CD4-positive, alpha-beta T cell (primary cell): Measurements from ENCODE around the gene SIN3B. TPM values are rescaled to one million over a fixed set of nuclear protein-coding genes. Genes with fewer than 3 reads are reported as not detected.

Source experiments
- ATAC-seq: fragments of 200-7000 bp; cut with Tn5 transposase; one replicate; pipeline ENCODE4 v1.10.0; 2022; ENCODE audit warnings: mild to moderate bottlenecking; ENCODE audit not compliant: poor library complexity
- CTCF ChIA-PET: fragments of 350-600 bp; sonication (Branson Sonifier 250); formaldehyde crosslinking; loops from one replicate; lab custom pipeline; 2021; ENCODE audit warnings: antibody characterized with exemption, inconsistent platforms; lab: Charles Lee
- POLR2A ChIA-PET: fragments of 350-600 bp; sonication (Branson Sonifier 250); formaldehyde crosslinking; loops from one replicate; lab custom pipeline; 2021; ENCODE audit warnings: antibody characterized with exemption, inconsistent platforms; lab: Charles Lee
- DNase-seq, 14 experiments: peaks; one replicate each; pipeline ENCODE4 v3.0.0-alpha.2; 2013 to 2020; ENCODE audit warnings: mixed read lengths in 2 of 14
- H3K27ac ChIP-seq, 2 donors: one replicate each; pipeline versions ENCODE4 v1.5.1 to v1.7.0; 2013; ENCODE audit warnings: low read length in 2 of 2, low read depth in 1 of 2, mild to moderate bottlenecking in 1 of 2
- H3K27me3 ChIP-seq, 2 experiments: 1 replicate in 1 of 2; 2 replicates in 1 of 2; pipeline versions ENCODE4 v1.6.1 to v1.7.0; 2013; ENCODE audit warnings: low read length in 2 of 2, control low read depth in 1 of 2, mild to moderate bottlenecking in 1 of 2, moderate library complexity in 1 of 2; ENCODE audit not compliant: insufficient read depth in 2 of 2, control insufficient read depth in 1 of 2
- H3K36me3 ChIP-seq: one replicate; pipeline ENCODE4 v1.6.1; 2013; ENCODE audit warnings: low read length, control low read depth; ENCODE audit not compliant: insufficient read depth
- H3K4me1 ChIP-seq: one replicate; pipeline ENCODE4 v1.6.1; 2013; ENCODE audit warnings: low read length, control low read depth; ENCODE audit not compliant: insufficient read depth
- H3K4me3 ChIP-seq: one replicate; pipeline ENCODE4 v1.5.1; 2013; ENCODE audit warnings: mild to moderate bottlenecking, low read length, moderate library complexity
- H3K9me3 ChIP-seq, 2 experiments: 1 replicate in 1 of 2; 2 replicates in 1 of 2; pipeline versions ENCODE4 v1.6.1 to v1.7.0; 2013; ENCODE audit warnings: low read length in 2 of 2, mild to moderate bottlenecking in 2 of 2, control low read depth in 1 of 2, moderate library complexity in 1 of 2; ENCODE audit not compliant: control insufficient read depth in 1 of 2, insufficient read depth in 1 of 2
- H3K27ac Mint-ChIP-seq: one replicate; pipeline ENCODE4 v1.8.0; 2020; ENCODE audit warnings: mixed read lengths
- H3K27me3 Mint-ChIP-seq: one replicate; pipeline ENCODE4 v1.8.0; 2021; ENCODE audit warnings: mixed read lengths
- H3K36me3 Mint-ChIP-seq: one replicate; pipeline ENCODE4 v1.8.0; 2021; ENCODE audit warnings: low read depth, mixed read lengths
- H3K4me1 Mint-ChIP-seq: one replicate; pipeline ENCODE4 v1.8.0; 2021; ENCODE audit warnings: low read depth, mixed read lengths
- H3K4me3 Mint-ChIP-seq: one replicate; pipeline ENCODE4 v1.8.0; 2020; ENCODE audit warnings: mild to moderate bottlenecking, mixed read lengths
- H3K9me3 Mint-ChIP-seq: one replicate; pipeline ENCODE4 v1.8.0; 2020; ENCODE audit warnings: mixed read lengths
- intact Hi-C, 2 experiments: fragments of 100-400 bp; cut with DNase I in 1 of 2; cut with micrococcal nuclease in 1 of 2; formaldehyde crosslinking; loops; one replicate each; pipeline versions ENCODE4 v1.15.1 to v1.9.0; 2023 to 2025; cut with DNase I, micrococcal nuclease
- total RNA-seq, 174 experiments: library from RNA in 2 of 174; stranded (reverse) in 2 of 174; gene quantifications; one replicate each; pipeline ENCODE4 v1.2.3 and lab custom pipeline; 2021 to 2026
- TF ChIP-seq, protein P1 (sequence below): fragments of 200-600 bp; IDR thresholded peaks from one replicate; pipeline ENCODE4 v1.8.0; 2022; ENCODE audit warnings: antibody characterized with exemption, mild to moderate bottlenecking

The SIN3B gene
- total RNA-seq, 2 experiments from 2014 or later, result 52.4 to 53.7 TPM

DNA sequence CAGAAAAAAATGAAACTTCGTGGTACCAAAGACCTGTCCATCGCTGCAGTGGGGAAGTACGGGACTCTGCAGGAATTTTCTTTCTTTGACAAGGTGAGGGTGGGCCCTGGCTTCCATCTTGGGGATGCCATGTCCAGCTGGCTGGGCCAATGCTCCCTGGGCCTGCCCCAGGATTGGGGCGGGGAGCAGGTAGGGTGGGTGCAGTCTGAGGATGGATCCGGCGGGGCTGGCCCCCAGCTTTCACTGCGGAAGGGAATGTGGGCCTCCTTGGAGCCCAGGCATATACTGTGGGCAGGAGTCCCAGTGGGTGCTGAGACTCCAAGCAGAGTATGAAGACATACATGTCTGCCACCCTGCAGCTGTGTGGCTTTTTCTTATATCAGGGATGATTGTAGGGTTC lies 23.9 kb downstream of the SIN3B start:
- Histone ChIP-seq H3K27me3 (no peaks in the 10 kb centered on the region), H3K9me3 (no peaks in the 10 kb centered on the region), H3K4me3 (no peak overlapping the region), H3K27ac (no peak overlapping the region), H3K4me1 (no peaks in the 10 kb centered on the region), H3K36me3 (peaks cover 63% of the 10 kb centered on the region)
- ATAC-seq (no peak), DNase-seq (no peak)
- no peaks in the 10 kb centered on the region for H3K9me3 Mint-ChIP-seq
- H3K27ac Mint-ChIP-seq, result no peak overlapping the region
- H3K4me1 Mint-ChIP-seq, result no peaks in the 10 kb centered on the region
- no peaks in the 10 kb centered on the region for H3K27me3 Mint-ChIP-seq
- TF ChIP-seq, protein P1, sequence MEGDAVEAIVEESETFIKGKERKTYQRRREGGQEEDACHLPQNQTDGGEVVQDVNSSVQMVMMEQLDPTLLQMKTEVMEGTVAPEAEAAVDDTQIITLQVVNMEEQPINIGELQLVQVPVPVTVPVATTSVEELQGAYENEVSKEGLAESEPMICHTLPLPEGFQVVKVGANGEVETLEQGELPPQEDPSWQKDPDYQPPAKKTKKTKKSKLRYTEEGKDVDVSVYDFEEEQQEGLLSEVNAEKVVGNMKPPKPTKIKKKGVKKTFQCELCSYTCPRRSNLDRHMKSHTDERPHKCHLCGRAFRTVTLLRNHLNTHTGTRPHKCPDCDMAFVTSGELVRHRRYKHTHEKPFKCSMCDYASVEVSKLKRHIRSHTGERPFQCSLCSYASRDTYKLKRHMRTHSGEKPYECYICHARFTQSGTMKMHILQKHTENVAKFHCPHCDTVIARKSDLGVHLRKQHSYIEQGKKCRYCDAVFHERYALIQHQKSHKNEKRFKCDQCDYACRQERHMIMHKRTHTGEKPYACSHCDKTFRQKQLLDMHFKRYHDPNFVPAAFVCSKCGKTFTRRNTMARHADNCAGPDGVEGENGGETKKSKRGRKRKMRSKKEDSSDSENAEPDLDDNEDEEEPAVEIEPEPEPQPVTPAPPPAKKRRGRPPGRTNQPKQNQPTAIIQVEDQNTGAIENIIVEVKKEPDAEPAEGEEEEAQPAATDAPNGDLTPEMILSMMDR, result no peak
- H3K4me3 Mint-ChIP-seq, result no peak overlapping the region
- H3K36me3 Mint-ChIP-seq, result peaks cover 87% of the 10 kb centered on the region
- POLR2A ChIA-PET, result no interaction called here
- CTCF ChIA-PET, result no interaction called here
- intact Hi-C loops, result no loop called here

DNA sequence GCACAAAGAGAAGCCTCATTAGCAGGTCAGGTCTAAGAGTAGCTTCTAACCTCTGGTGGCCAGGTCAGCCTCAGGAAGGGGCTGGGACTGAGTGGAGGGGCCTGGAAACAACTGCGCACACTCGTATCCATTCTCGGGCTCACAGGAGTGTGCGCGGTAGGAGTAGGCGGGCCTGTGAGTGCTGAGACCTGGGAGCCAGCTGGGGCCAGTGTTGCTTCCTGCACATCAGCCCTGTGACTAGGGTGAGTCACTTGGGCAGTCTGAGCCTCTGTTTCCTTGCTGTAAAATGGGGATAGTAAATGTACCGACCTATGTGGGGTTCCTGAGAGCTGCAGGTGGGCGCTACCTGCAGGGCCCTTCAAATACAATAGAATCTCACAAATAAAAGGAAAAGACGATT lies 26.9 kb downstream of the SIN3B start:
- DNase-seq (no peak), ATAC-seq (no peak)
- no peak overlapping the region for H3K27ac Mint-ChIP-seq
- no peaks in the 10 kb centered on the region for H3K9me3 Mint-ChIP-seq
- H3K9me3 ChIP-seq, result no peaks in the 10 kb centered on the region
- no peak overlapping the region for H3K4me3 ChIP-seq
- peaks cover 51% of the 10 kb centered on the region for H3K36me3 ChIP-seq
- CTCF ChIA-PET, result no interaction called here
- no peak overlapping the region for H3K4me3 Mint-ChIP-seq
- H3K4me1 ChIP-seq, result no peaks in the 10 kb centered on the region
- H3K27me3 Mint-ChIP-seq, result no peaks in the 10 kb centered on the region
- POLR2A ChIA-PET, result no interaction called here
- H3K36me3 Mint-ChIP-seq, result peaks cover 69% of the 10 kb centered on the region
- intact Hi-C loops, result no loop called here
- no peaks in the 10 kb centered on the region for H3K4me1 Mint-ChIP-seq
- no peak overlapping the region for H3K27ac ChIP-seq
- TF ChIP-seq, protein P1, result no peak
- H3K27me3 ChIP-seq, result no peaks in the 10 kb centered on the region

DNA sequence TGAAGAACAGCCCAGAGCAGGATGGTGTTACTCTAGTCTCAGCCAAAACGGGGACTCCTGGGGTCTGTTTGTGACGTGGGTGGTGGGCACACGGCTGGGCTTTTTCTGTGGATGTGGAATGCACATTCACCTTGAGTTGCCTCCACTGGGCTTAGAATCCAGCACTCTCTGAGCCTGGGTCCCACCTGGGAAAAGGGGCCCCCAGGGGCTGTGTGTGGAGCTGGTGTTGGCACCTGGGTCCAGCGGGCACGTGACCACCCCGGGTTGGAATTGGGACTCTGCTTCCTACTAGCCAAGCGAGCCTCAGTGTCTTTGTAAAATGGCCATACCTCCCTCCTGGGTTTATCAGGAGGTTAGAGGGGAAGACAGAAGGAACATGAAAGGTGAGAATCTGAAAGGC lies 30.4 kb downstream of the SIN3B start:
- Mint-ChIP-seq H3K27ac (no peak overlapping the region), H3K27me3 (no peaks in the 10 kb centered on the region), H3K4me3 (no peak overlapping the region), H3K4me1 (no peaks in the 10 kb centered on the region), H3K36me3 (peaks cover 64% of the 10 kb centered on the region), H3K9me3 (no peaks in the 10 kb centered on the region)
- Histone ChIP-seq H3K36me3 (peaks cover 40% of the 10 kb centered on the region), H3K4me3 (no peak overlapping the region), H3K9me3 (no peaks in the 10 kb centered on the region), H3K4me1 (no peaks in the 10 kb centered on the region), H3K27ac (no peak overlapping the region), H3K27me3 (no peaks in the 10 kb centered on the region)
- ATAC-seq, result no peak
- DNase-seq, result no peak
- CTCF ChIA-PET, result no interaction called here
- POLR2A ChIA-PET, result no interaction called here
- TF ChIP-seq, protein P1, result no peak
- intact Hi-C loops, result no loop called here
